Retina (tissue), 1 donor: Measurements from ENCODE around the gene KCNJ12.
"Not testable (repeated sequence)": the region's sequence is repeated elsewhere in the genome, so short reads cannot be mapped to it uniquely, and the experiment has no call there.

ENCODE experiments used
- DNase-seq: peaks from one replicate; pipeline ENCODE4 v3.0.0-alpha.2; 2016

KCNJ12 gene

DNA sequence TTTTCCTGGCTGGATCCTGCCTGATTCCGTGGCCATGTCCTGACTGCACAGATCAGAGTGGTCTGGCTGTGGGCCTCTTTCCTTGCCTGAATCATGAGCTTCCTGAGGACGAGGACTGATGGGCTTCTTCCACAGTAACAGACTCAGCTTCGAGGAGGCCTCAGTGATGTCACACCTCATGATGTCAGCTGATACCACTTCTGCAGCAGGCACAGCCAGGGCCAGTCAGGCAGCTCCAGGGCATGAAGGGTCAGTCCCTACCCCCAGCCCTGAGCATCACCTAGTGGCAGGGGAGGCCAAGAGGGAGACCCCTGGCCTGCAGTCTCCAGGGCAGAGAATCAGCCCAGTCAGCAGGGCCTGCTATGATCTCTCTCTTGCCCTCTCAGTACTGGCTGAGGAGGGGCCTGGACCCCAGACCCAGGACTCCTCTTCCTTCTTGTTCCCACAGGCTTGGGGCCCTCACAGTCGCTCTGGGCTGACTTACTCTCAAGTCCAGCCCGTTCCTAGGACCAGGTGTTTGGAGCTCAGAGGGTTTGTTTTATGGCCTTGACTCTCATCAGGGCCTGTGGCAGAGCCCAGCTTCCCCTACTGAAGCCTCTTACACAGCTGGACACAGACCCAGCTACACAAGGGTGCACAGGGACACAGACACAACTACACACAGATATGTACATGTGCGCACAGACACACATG is 26.7 kb upstream of the KCNJ12 start:
- DNase-seq, result not testable (repeated sequence)

DNA sequence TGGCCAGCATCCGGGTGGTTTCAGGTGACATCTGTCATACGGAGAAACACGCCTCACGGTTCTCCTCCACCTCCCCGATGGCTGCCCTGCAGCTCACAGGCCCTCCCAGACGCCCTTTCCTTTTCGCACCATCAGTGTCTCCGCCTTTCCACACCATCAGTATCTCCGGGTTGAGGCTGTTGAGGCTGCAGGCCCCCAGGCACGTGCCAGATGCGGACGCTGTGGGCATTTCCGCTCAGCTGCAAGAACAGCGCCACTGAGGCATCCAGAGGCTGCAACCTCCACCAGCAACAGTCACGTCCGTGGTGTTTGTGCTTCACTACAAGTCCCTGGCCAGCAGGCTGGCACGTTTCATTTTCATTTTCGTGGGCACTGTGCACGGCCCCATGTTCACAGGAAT is 25.7 kb upstream of the KCNJ12 start:
- DNase-seq, result not testable (repeated sequence)

DNA sequence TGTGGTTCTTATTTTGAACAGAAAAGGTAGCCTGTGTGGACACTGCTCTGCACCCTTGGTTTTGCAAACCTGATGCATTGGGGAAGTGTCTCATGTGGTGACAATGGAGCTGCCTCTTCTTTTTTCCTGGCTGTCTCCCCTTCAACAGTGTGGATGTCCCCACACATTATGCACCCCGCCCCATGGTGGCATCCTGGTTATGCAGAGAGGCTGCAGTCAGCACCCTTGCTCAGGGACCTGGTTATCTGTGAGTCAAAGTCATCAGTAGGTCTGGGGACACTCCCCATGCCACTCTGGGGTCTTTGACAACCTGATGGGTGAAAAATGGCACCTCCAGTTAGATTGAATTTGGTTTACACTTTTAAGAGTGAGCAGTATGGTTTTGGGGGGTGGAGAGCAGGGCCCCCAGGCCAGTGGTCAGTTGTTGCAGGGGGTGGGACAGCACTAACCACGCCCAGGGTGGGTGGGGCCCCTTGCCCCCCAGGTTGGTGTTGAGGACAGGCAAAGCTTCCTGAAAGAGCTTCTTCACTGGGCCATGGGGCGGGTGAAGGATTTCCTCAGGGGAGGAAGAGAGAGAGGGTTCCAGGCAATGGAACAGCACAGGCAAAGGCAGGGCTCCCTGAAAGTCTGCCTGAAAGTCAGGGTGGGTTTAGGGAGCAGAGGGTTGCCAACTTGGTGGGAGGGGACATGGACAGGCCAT is 24.6 kb upstream of the KCNJ12 start:
- DNase-seq, result no peak

DNA sequence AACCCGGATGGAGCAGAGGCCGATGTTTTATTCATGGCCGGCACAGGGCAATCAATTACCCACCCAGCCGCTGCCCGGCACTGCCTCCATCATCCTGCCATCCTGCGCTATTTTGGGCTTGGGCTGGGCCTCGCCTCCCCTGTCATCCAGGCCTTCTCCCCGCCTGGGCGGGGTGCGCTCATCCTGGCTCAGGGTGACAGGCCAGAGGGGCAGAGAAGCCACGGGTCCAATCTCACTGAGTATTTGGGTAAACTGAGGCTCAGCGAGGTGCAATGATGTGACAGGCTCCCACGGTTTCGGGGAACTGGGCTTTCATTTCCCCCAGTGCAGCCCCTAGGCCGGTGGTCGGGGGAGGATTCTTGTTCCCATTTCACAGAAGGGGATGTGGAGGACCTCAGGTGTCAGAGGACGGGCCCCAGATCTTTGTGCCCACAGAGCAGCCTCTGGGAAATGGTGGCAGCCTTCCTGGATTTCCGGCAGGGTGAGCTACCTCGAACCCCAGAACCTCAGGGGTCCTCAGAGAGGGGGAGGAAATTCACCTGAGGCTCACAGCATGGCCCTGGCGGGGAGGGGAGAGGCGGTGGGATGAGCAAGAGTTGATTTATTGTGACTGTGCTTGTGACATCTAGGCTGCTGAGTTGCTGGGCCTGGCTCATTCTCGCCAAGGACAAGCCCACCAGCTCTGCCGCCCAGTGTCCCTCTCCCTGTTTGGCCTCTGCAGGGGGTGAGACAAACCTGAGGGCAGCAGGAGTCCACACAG is 23.8 kb upstream of the KCNJ12 start:
- DNase-seq, result no peak

DNA sequence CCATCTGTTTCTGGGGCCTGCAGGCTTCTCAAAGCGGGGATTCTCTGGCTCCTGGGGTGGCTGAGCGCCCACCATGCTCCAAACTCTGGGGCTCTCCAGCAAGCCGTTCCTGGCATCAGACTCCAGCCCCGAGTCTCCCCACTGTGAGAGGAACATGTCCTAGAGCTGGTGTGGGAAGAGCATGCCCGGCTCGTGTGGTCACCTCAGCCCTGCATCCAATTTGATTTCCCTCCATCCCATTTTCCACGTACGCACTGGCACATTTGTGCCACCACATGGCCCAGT is 23.2 kb upstream of the KCNJ12 start:
- no peak for DNase-seq

DNA sequence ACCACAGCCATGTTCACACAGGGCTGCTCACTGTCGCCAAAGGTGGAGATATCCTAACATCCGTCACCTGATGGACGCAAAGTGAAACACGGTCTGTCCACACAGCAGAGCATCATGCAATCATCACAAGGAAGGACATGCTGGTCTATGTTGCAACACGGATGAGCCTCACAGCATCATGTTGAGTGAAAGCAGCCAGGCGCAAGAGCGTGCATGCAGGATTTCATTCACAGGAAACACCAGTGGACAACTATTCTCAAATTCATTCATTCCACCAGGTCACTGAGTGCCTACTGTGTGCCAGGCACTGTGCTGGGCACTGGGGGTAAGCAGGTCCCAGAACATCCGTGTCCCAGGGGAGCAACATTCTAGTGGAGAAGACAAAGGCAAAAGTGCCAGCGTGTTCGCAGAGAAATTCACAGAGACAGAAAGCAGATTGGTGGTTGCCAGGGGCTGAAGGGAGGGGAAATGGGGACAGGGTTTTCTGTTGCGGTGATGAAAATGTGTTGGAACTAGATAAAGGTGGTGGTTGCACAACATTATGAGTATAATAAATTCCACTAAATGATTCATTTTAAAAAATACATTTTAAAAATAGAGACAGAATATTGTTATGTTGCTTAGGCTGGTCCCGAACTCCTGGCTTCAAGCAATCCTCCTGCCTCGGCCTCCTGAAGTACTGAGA is 22.7 kb upstream of the KCNJ12 start:
- no peak for DNase-seq

DNA sequence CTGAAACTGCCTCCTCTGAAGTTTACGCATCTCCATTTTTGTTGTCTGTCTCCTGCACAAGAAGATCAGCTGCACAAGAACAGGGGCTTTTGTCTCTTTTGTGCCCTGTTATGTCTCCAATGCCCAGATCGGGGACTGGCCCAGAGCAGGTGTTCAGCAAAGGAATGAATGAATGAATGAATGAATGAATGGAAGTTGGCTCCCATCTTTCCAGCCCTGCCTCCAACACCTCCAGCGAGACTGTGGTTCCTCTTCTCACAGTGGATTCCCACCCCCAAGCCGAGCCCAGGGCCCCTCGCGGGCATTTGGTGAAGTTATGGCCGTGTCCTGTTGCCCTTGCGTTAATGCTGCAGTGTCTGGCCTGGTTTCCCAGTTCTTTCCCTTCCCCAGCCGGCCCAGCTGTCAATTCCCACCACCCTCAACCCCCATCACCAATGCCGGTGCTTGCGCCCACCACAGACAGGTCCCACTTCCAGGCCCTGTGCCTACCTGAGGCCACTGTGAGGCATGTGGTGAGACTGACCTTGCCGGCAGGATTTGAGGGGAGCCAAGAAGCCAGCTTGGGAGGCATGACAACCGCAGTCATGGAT is 21.3 kb upstream of the KCNJ12 start:
- DNase-seq, result no peak

DNA sequence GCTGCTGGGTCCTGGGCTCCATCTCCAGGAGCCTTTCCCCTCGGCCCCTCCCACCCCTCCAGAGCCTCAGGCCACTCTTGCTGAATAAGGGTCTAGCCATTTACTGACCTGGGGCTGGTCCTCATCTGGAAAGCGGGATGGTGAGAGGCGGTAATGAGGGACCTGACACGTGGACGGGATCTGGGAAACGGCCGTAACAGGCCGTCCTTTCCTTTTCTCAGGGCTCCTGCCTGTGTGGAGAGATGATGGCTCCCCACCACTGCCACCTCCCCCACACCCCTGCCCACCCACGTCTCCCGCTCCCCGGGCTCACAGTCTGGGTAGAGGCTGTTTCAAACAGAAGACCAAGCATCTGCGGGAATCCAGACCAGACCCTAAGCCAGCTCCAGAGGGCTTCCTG is 20.6 kb upstream of the KCNJ12 start:
- DNase-seq, result no peak

DNA sequence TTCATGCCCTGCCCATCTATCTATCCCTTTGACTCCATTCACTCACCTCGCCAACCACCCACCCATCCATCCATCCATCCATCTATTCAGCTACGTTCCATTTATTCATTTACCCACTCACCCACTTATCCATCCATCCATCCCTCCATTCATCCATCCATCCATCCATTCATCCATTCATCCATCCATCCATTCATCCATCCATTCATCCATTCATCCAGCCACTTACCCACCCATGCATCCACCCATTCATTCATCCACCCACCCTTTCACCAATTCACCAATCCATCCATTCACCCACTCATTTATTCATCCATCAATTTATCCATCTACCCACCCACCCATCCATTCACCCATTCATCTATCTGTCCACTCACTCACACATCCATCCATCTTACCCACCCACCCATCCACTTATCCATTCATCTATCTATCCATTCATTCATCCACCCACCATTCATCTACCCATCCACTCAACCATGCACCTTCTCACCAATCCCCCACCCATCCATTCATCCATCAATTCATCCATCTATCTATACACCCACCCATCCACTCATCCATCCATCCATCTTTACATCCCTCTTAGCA is 19.5 kb upstream of the KCNJ12 start:
- no peak for DNase-seq

DNA sequence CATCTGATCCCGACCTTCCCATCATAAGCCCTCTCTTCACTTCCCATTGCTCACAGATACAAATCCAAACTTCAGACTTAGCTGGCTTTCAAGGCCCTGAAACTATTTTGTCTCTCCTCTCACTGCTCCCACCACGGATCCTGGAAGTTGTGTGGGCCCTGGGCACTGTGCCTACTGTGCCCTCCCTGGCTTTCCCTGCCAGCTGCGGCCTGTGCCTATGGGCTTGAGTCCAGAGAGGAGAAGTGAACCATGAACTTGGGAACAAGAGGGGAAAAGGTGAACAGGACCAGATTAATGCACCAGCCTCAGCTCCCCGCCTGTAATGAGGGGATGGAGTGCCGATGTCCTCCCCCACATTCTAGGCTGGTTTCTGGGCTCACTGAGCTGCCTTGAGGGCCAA is 18.9 kb upstream of the KCNJ12 start:
- DNase-seq, result no peak

DNA sequence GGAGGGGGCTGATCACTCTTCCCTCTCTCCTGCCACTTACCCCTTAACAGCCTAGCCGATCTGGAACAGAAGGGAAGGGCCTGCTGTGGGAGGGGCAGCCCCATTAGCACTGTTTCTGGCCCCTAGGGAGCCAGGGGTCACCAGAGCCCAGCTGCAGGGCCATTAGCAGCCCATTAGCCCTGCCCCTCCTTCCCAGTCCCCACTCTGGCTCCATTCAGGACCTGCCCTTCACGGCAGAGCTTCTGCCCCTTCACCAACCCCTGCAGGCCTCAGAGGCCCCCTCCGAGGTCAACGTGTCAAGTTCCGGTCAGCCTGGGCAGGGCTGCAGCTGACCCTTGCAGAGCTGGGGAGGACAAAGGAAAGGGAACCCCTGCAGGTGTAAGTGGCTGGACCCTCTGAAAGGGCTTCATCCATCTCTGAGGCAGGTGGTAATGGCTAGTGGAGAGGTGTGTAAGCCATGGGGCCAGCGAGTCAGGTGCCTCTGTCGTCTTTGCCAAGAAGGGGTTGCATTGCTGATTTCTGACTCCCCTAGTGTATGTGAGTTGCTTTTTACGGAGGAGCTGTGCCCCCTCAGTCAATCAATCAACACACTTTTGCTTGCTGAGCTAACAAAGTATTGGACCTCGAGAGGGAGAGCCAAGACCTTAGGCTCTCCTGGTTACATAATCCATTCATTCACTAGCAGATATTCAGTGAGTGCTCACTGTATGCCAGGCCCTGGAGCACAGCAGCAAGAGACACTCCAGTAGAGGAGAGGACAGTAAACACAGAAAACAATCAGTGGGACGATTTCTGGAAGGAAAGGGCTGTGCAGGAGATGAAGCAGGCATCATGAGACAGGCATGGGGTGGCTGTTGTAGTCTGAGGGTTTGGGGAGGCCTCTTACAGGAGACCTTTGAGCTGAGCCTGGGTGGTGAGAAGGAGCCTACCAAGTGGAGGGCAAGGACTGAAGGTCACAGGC is 18.2 kb upstream of the KCNJ12 start:
- DNase-seq, result peak; percentile 76

DNA sequence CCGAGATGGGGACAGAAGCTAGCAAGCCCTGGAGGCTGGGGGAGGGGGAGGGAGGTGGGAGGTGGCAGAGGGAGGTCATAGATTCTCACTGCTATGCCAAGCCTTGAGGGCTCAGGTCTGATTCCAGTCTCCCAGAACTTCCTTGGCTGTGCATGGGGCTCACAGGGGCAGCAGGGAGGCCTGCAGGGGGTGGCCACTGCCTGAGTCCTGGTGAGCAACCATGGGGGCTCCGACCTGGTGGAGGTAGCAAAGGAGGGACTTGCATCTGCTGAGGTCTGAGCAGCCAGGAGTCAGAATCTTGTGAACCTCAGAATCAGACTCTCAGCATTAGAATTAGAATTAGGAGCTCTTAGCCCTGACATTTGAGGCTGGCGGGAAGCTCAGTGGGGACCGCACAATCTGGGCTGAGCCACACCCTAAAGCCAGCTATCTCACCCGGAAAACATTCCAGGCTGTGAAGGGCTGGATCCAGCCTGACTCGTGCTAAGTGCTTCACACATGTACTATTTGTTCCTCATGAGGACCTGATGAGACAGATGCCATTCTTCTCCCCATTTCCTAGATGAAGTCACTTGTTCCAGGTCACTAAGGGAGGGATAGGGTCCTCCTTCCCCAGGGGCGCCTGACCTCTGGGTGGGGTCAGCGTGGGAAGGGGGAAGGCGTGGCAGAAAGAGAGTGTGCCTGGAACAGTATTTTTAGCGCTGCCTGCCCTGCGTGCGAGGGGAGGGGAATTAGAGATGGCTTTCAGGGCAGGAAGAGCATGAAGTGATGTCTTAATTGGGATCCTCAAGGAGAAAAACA is 17.3 kb upstream of the KCNJ12 start:
- no peak for DNase-seq

DNA sequence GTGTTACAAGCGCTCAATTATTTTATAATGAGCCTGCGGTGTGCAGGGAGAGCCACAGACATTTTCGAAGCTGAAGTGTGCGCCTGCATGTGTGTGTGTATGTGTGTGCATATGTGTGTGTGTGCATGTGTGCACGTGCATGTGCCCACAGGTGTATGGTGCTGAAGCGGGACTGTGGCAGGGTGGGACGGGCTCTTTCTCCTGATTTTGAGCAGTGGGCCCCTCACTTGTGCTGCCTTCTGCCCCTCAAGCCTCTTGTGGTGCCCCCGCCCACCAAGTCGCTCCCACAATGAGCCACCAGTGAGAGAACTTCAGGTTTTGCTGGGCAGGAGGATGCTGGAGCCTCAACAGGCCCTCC is 16.7 kb upstream of the KCNJ12 start:
- no peak for DNase-seq

DNA sequence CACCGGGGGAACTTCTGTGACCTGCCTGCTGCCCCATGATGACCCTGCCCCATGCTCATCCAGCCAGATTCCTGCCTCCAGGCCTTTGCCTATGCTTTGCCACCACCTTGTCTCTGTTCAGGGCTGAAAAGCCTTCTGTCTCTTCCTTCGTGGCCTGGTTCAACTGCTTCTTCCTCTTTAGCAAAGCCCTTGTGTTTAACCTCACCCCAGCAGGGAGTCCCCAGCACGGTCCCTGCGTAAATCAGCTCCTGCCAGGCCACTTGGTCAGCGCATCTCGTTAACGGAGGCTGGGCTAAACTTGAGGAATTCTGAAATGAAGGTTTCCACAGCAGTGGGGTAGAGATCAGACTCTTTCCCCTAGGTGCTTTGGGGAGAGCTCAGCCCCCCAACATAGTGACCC is 16.1 kb upstream of the KCNJ12 start:
- DNase-seq, result no peak

DNA sequence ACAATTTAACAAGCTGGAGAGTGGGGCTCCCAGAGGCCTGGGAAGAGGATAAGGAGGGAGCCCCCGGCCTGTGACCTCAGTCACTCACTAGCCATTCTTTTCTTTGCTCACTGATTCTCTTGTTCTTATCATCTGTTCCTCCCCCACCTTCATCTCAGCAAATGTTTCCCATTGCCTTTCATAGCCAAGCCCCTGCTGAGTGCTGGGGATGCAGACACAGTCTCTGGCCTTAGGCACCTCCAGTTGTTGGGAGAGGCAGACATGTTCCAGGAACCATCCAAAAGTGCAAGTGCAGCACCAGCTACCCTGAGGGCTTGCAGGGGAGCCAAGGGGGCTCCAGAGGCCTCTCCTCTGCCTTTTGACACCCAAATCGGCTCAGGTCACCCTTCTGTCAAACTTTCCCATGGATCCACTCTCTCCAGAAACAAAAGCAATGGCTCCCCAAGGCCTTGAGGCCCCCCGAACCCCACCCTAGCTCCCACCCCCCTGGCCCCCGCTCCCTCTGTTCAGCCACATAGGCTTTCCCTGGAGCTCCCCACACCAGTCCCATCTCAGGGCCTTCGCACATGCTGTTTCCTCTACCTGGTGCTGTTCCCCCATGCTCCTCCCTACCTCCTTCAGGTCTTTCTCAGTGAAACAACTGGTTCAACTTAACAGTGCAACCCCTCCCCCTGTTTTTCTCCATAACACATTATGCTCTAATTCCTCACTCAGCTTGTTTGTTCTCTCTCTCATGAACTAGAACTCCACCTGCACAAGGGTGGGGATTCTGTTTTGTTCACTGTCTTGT is 14.9 kb upstream of the KCNJ12 start:
- DNase-seq, result no peak

DNA sequence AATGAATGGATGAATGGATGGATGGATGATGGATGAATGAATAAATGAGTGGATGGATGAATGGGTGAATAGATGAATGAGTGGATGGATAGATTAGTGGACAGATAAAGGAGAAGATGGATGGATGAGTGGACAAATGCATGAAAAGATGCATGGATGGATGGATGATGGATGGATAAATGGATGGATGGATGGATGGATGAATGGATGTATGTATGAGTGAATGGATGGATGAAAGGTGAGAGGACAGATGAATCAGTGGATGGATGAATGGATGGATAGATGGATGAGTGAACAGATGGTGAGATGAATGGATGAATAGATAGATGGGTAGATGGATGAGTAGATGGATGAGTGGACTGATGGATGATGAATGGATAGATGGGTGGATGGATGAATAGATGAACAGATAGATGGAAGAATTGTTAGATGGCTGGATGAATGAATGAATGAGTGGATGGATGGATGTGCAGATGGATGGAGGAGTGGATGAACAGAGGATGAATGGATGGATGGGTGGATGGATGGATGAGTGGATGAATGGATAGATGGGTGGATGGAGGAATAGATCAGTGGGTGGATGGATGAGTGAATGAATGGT is 13.7 kb upstream of the KCNJ12 start:
- no peak for DNase-seq

DNA sequence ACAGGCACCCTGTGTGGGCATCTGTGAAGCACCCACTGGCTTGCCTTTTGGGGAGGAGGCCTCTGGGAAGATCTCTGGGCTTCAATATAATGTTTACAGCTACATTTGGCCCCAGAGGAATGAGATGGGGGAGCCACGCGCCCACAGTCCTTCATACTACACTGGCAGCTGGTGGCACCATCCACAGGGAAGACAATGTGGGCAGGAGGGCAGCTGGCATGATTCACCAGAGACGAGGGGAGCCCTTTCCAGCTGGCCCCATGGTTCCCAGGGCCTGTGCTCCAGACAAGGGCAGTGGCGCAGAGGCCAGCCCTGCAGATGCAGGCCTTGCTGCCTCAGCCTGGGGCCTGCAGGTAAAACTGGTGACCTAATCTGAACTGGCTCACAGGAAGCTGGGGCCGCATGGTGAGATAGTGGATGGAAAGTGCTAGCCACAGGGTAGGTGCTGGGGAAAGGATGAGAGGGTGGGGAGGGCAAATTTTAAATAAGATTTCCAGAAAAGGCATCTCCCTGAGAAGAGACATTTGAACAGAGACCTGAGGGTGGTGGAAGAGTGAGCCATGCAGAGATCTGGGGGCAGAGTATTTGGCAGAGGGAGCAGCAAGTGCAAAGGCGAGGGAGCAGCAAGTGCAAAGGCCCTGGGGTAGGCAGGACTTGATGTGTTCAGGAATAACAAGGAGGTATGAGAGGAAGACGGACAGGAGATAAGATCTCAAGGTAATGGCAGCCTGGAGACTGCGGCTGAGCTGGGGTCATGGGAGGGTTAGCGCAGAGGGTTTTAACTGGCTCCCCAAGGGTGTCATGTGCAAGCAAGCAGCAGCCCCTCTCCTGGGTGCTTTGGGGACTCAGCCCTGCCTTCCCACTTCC is 12.1 kb upstream of the KCNJ12 start:
- DNase-seq, result no peak

DNA sequence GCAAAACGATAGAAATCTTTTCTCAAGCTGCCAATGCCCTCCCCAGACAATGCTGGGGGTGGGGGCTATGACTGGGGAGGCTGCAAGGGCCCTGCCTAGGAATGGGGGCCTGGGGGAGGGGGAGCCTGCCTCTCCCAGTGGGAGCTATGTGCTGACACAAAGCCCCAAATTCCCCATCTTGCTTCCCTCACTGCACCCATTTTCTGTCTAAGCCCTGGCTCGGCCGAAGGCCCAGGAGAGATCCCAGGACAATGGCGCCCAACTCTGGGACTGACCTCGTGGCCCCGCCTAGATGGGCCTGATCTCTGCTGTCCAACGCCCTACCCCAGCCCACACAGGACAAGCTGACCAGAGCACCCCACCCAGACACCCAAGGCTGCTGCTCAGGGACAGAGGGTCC is 11.1 kb upstream of the KCNJ12 start:
- no peak for DNase-seq
